Chondrocyte (in vitro differentiated cells): ENCODE results near the gene CAMKMT. TPM values are rescaled to one million over a fixed set of nuclear protein-coding genes. Genes with fewer than 3 reads are reported as not detected.

ENCODE experiments used
- DNase-seq: peaks from one replicate; pipeline ENCODE4 v3.0.0; 2021; ENCODE audit warnings: mixed read lengths, low spot score
- H3K27ac Mint-ChIP-seq: one replicate; pipeline ENCODE4 v1.8.0; 2021; ENCODE audit warnings: mild to moderate bottlenecking, moderate library complexity, mixed read lengths; ENCODE audit not compliant: unreplicated experiment
- H3K27me3 Mint-ChIP-seq: 2 replicates; pipeline ENCODE4 v1.8.0; 2021; ENCODE audit warnings: low read depth, mixed read lengths
- H3K36me3 Mint-ChIP-seq: 2 replicates; pipeline ENCODE4 v1.8.0; 2021; ENCODE audit warnings: low read depth, mixed read lengths
- H3K4me1 Mint-ChIP-seq: 2 replicates; pipeline ENCODE4 v1.8.0; 2021; ENCODE audit warnings: low read depth, mild to moderate bottlenecking, mixed read lengths
- H3K4me3 Mint-ChIP-seq: one replicate; pipeline ENCODE4 v1.8.0; 2021; ENCODE audit warnings: mild to moderate bottlenecking, moderate library complexity, mixed read lengths; ENCODE audit not compliant: unreplicated experiment
- H3K9me3 Mint-ChIP-seq: 2 replicates; pipeline ENCODE4 v1.8.0; 2021; ENCODE audit warnings: low read depth, mixed read lengths
- total RNA-seq: library from RNA; stranded (reverse); gene quantifications from 3 replicates; pipeline ENCODE4 v1.2.1, GENCODE V29; 2021
- TF ChIP-seq, protein P1 (sequence below): fragments of 200-600 bp; sonication (generic); IDR thresholded peaks from 2 replicates; pipeline ENCODE4 v1.5.0; 2021; ENCODE audit warnings: antibody characterized with exemption, mild to moderate bottlenecking, moderate library complexity

Gene CAMKMT
- total RNA-seq, 1 donor from 2014 or later = 6.5 TPM

- no peak overlapping the region for H3K4me3 Mint-ChIP-seq
- no peak overlapping the region for H3K27ac Mint-ChIP-seq
- H3K9me3 Mint-ChIP-seq = no peaks in the 10 kb centered on the region
- TF ChIP-seq, protein P1, sequence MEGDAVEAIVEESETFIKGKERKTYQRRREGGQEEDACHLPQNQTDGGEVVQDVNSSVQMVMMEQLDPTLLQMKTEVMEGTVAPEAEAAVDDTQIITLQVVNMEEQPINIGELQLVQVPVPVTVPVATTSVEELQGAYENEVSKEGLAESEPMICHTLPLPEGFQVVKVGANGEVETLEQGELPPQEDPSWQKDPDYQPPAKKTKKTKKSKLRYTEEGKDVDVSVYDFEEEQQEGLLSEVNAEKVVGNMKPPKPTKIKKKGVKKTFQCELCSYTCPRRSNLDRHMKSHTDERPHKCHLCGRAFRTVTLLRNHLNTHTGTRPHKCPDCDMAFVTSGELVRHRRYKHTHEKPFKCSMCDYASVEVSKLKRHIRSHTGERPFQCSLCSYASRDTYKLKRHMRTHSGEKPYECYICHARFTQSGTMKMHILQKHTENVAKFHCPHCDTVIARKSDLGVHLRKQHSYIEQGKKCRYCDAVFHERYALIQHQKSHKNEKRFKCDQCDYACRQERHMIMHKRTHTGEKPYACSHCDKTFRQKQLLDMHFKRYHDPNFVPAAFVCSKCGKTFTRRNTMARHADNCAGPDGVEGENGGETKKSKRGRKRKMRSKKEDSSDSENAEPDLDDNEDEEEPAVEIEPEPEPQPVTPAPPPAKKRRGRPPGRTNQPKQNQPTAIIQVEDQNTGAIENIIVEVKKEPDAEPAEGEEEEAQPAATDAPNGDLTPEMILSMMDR = no peak
- H3K4me1 Mint-ChIP-seq = peaks cover 3% of the 10 kb centered on the region
- H3K36me3 Mint-ChIP-seq = no peaks in the 10 kb centered on the region
- H3K27me3 Mint-ChIP-seq = no peaks in the 10 kb centered on the region
- no peak for DNase-seq
Measured at GRCh38 chr2:44679990-44680389, 318.2 kb downstream of the CAMKMT start.

- Mint-ChIP-seq H3K4me3 (no peak overlapping the region), H3K9me3 (no peaks in the 10 kb centered on the region), H3K36me3 (no peaks in the 10 kb centered on the region), H3K27me3 (no peaks in the 10 kb centered on the region), H3K4me1 (peaks cover 3% of the 10 kb centered on the region), H3K27ac (no peak overlapping the region)
- no peak for DNase-seq
- TF ChIP-seq, protein P1 = no peak
Measured at GRCh38 chr2:44680424-44680971, 318.8 kb downstream of the CAMKMT start.

- Mint-ChIP-seq H3K9me3 (no peaks in the 10 kb centered on the region), H3K36me3 (no peaks in the 10 kb centered on the region), H3K4me1 (peaks cover 3% of the 10 kb centered on the region), H3K27me3 (no peaks in the 10 kb centered on the region), H3K4me3 (no peak overlapping the region), H3K27ac (no peak overlapping the region)
- TF ChIP-seq, protein P1 = no peak
- DNase-seq = no peak
Measured at GRCh38 chr2:44680983-44681531, 319.3 kb downstream of the CAMKMT start.

DNA sequence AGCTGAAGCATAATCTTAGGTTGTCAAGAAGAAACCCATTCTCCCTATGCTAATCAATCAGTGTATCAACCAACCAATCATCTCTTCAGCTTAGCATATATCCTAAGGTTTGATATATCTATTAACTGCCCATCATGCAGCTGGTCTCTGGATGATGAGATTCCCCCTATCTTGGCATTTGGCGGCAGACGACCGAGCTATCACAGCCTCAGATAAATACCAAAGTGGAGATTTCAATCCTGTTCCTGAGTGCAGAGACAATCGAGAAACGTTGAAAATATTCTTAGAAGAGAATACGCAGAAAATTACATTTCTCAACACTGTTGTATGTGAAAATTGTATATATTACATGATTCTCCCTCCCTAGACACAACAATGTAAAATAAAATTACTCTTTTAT lies 320.7 kb downstream of the CAMKMT start:
- H3K36me3 Mint-ChIP-seq = no peaks in the 10 kb centered on the region
- no peak for DNase-seq
- no peak overlapping the region for H3K27ac Mint-ChIP-seq
- peaks cover 9% of the 10 kb centered on the region for H3K4me1 Mint-ChIP-seq
- H3K9me3 Mint-ChIP-seq = no peaks in the 10 kb centered on the region
- TF ChIP-seq, protein P1 = no peak
- H3K27me3 Mint-ChIP-seq = no peaks in the 10 kb centered on the region
- H3K4me3 Mint-ChIP-seq = no peak overlapping the region

DNA sequence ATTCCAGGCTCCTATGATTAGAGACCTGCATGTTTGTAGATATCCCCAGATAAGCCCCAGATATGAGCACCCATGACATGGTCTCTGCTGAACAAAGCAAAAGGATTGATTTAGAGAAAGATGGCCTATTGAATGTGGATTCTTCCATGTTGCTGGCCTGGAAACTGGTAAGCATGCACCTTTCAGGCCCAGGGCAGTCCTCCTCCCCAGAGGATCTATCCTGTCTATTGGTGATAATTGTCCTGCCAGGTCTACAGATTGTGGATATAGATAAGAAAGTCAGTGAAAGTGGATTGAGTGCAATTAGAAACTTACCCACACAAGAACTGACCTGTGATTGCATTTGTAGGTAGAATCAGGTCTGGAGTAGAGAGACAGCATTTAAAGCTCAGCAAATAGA lies 322.8 kb downstream of the CAMKMT start:
- peaks cover 9% of the 10 kb centered on the region for H3K4me1 Mint-ChIP-seq
- H3K9me3 Mint-ChIP-seq = no peaks in the 10 kb centered on the region
- TF ChIP-seq, protein P1 = no peak
- H3K27me3 Mint-ChIP-seq = no peaks in the 10 kb centered on the region
- H3K27ac Mint-ChIP-seq = no peak overlapping the region
- no peak for DNase-seq
- H3K36me3 Mint-ChIP-seq = no peaks in the 10 kb centered on the region
- no peak overlapping the region for H3K4me3 Mint-ChIP-seq
